ENCODE data around the gene GXYLT1. TPM values are rescaled to one million over a fixed set of nuclear protein-coding genes. Genes with fewer than 3 reads are reported as not detected.

GXYLT1 gene
- total RNA-seq, 1 experiment from 2014 or later = 12.6 TPM

- DNase-seq (ENCODE audit: low spot score) = no peak
- peaks cover 10% of the 10 kb centered on the region for H3K27me3 Mint-ChIP-seq (ENCODE audit: low read depth)
- H3K27ac Mint-ChIP-seq = no peak overlapping the region
- POLR2A ChIA-PET = interaction anchor here (0.6 kb wide), 1 partner anchor 14 kb away, joined by 3 read pairs; no protein-coding TSS in a partner anchor
- CTCF ChIA-PET = no interaction called here
- ATAC-seq = no peak
- no peak overlapping the region for H3K4me3 Mint-ChIP-seq
- peaks cover 31% of the 10 kb centered on the region for H3K4me1 Mint-ChIP-seq
- no peaks in the 10 kb centered on the region for H3K36me3 Mint-ChIP-seq
- no peaks in the 10 kb centered on the region; the same call in 1 of the 2 replicates for H3K9me3 Mint-ChIP-seq
- TF ChIP-seq CDX4 (CRISPR knock-in tag; IDR thresholded peaks at IDR 0.05; ENCODE audit: borderline replicate concordance) (no peak), USF2 (CRISPR knock-in tag; IDR thresholded peaks at IDR 0.05) (no peak), GRHL2 (CRISPR knock-in tag; IDR thresholded peaks at IDR 0.05; ENCODE audit: insufficient replicate concordance, severe bottlenecking) (no peak), SOX15 (CRISPR knock-in tag; IDR thresholded peaks at IDR 0.05) (no peak)
Observed at GRCh38 chr12:42141981-42142606, 2.6 kb downstream of the GXYLT1 start.

- H3K36me3 Mint-ChIP-seq = no peaks in the 10 kb centered on the region
- no peak for ATAC-seq
- POLR2A ChIA-PET = no interaction called here
Observed at GRCh38 chr12:42140901-42141300, 3.8 kb downstream of the GXYLT1 start.

More at GRCh38 chr12:42140901-42141300, 3.8 kb downstream of the GXYLT1 start:
- no peak for DNase-seq (ENCODE audit: low spot score)
- Mint-ChIP-seq H3K4me3 (no peak overlapping the region), H3K9me3 (no peaks in the 10 kb centered on the region; the same call in 1 of the 2 replicates), H3K27me3 (ENCODE audit: low read depth) (peaks cover 10% of the 10 kb centered on the region), H3K4me1 (peaks cover 25% of the 10 kb centered on the region), H3K27ac (no peak overlapping the region)
- CTCF ChIA-PET = no interaction called here
- no peak for TF ChIP-seq E2F4 (CRISPR knock-in tag; IDR thresholded peaks at IDR 0.05; ENCODE audit: borderline replicate concordance, low read depth)
- no peak for TF ChIP-seq PREB (CRISPR knock-in tag; IDR thresholded peaks at IDR 0.05; ENCODE audit: borderline replicate concordance)
- TF ChIP-seq TEAD1 (CRISPR knock-in tag; IDR thresholded peaks at IDR 0.05) = no peak
- no peak for TF ChIP-seq KAT7 (CRISPR knock-in tag; IDR thresholded peaks at IDR 0.05; ENCODE audit: borderline replicate concordance)
- no peak for TF ChIP-seq RELA (CRISPR knock-in tag; IDR thresholded peaks at IDR 0.05; ENCODE audit: borderline replicate concordance)
- TF ChIP-seq ETV6 (CRISPR knock-in tag; IDR thresholded peaks at IDR 0.05) = no peak
- TF ChIP-seq TCF7 (CRISPR knock-in tag; IDR thresholded peaks at IDR 0.05; ENCODE audit: low read depth) = no peak
- no peak for TF ChIP-seq ZNF512 (CRISPR knock-in tag; IDR thresholded peaks at IDR 0.05; ENCODE audit: borderline replicate concordance)
- TF ChIP-seq FOXP1 (CRISPR knock-in tag; IDR thresholded peaks at IDR 0.05; ENCODE audit: borderline replicate concordance) = no peak
- no peak for TF ChIP-seq NFYB (CRISPR knock-in tag; conservative IDR thresholded peaks at IDR 0.05; ENCODE audit: low read depth)
- TF ChIP-seq SMAD4 (CRISPR knock-in tag; IDR thresholded peaks at IDR 0.05) = no peak
- no peak for TF ChIP-seq NR2C2 (CRISPR knock-in tag; IDR thresholded peaks at IDR 0.05)
- no peak for TF ChIP-seq OVOL2 (CRISPR knock-in tag; IDR thresholded peaks at IDR 0.05; ENCODE audit: borderline replicate concordance)
- TF ChIP-seq ESRRA (CRISPR knock-in tag; IDR thresholded peaks at IDR 0.05; ENCODE audit: borderline replicate concordance) = no peak
- no peak for TF ChIP-seq ZNF232 (CRISPR knock-in tag; IDR thresholded peaks at IDR 0.05)
- no peak for TF ChIP-seq MAX (CRISPR knock-in tag; IDR thresholded peaks at IDR 0.05)
- TF ChIP-seq CREB1 (CRISPR knock-in tag; IDR thresholded peaks at IDR 0.05) = no peak
